HFFc6 (cell line): ENCODE results near the gene MAP3K6. TPM values are rescaled to one million over a fixed set of nuclear protein-coding genes. Genes with fewer than 3 reads are reported as not detected.

Source experiments
- DNase-seq: peaks from one replicate; pipeline ENCODE4 v3.0.0-alpha.2; 2018
- H3K27ac Mint-ChIP-seq: 2 replicates; pipeline ENCODE4 v1.8.0; 2020; ENCODE audit warnings: mild to moderate bottlenecking, mixed read lengths
- H3K27me3 Mint-ChIP-seq: 2 replicates; pipeline ENCODE4 v1.8.0; 2021; ENCODE audit warnings: mild to moderate bottlenecking, moderate library complexity, mixed read lengths; ENCODE audit not compliant: insufficient read depth
- H3K36me3 Mint-ChIP-seq: 2 replicates; pipeline ENCODE4 v1.8.0; 2021; ENCODE audit warnings: low read depth, mixed read lengths
- H3K4me1 Mint-ChIP-seq: 2 replicates; pipeline ENCODE4 v1.8.0; 2020; ENCODE audit warnings: low read depth, mixed read lengths
- H3K4me3 Mint-ChIP-seq: 2 replicates; pipeline ENCODE4 v1.8.0; 2020; ENCODE audit warnings: mild to moderate bottlenecking, moderate library complexity, mixed read lengths
- H3K9me3 Mint-ChIP-seq: 2 replicates; pipeline ENCODE4 v1.8.0; 2020; ENCODE audit warnings: mild to moderate bottlenecking, mixed read lengths
- CTCF ChIP-seq: fragments of 200-600 bp; sonication (generic); IDR thresholded peaks from 2 replicates; pipeline ENCODE4 v1.5.0; 2021; ENCODE audit warnings: antibody characterized with exemption, mild to moderate bottlenecking
- total RNA-seq, 6 experiments: library from RNA; stranded (reverse); fragmentation: NEBNext Ultra II Directional; extraction: Animal tissue kit (Norgen Biotek cat#: 25700); gene quantifications; 2 replicates in 1 of 6; 3 replicates in 5 of 6; pipeline ENCODE4 v1.2.3, GENCODE V29; 2021

MAP3K6 gene
- total RNA-seq, 6 experiments from 2014 or later: 22.6 to 30.8 (median 27.7) TPM

- Mint-ChIP-seq H3K27ac (no peak overlapping the region), H3K27me3 (peaks cover 1% of the 10 kb centered on the region; the same call in 1 of the 2 replicates), H3K36me3 (peaks cover 7% of the 10 kb centered on the region; the same call in 1 of the 2 replicates), H3K9me3 (no peaks in the 10 kb centered on the region), H3K4me3 (no peak overlapping the region), H3K4me1 (peaks cover 28% of the 10 kb centered on the region)
- DNase-seq: no peak
- no peak for TF ChIP-seq CTCF
These were observed 28.0 kb downstream of the MAP3K6 start for GRCh38 chr1:27338751-27339150.

GRCh38 chr1:27336756-27337155, 30.0 kb downstream of the MAP3K6 start:
- peaks cover 1% of the 10 kb centered on the region; the same call in 1 of the 2 replicates for H3K27me3 Mint-ChIP-seq
- H3K36me3 Mint-ChIP-seq: peaks cover 7% of the 10 kb centered on the region; the same call in 1 of the 2 replicates
- TF ChIP-seq CTCF: no peak
- no peak overlapping the region for H3K27ac Mint-ChIP-seq
- no peaks in the 10 kb centered on the region for H3K9me3 Mint-ChIP-seq
- H3K4me3 Mint-ChIP-seq: no peak overlapping the region
- peaks cover 17% of the 10 kb centered on the region for H3K4me1 Mint-ChIP-seq
- no peak for DNase-seq

GRCh38 chr1:27335506-27336422, 31.0 kb downstream of the MAP3K6 start:
- Mint-ChIP-seq H3K36me3 (peaks cover 7% of the 10 kb centered on the region; the same call in 1 of the 2 replicates), H3K27ac (no peak overlapping the region), H3K27me3 (no peaks in the 10 kb centered on the region; the same call in 1 of the 2 replicates), H3K4me1 (peaks cover 7% of the 10 kb centered on the region), H3K4me3 (no peak overlapping the region), H3K9me3 (no peaks in the 10 kb centered on the region)
- TF ChIP-seq CTCF: no peak
- no peak for DNase-seq

GRCh38 chr1:27333717-27334279, 33.0 kb downstream of the MAP3K6 start:
- no peak for DNase-seq
- Mint-ChIP-seq H3K27ac (no peak overlapping the region), H3K4me3 (no peak overlapping the region), H3K9me3 (no peaks in the 10 kb centered on the region), H3K36me3 (peaks cover 7% of the 10 kb centered on the region; the same call in 1 of the 2 replicates), H3K4me1 (no peaks in the 10 kb centered on the region), H3K27me3 (no peaks in the 10 kb centered on the region; the same call in 1 of the 2 replicates)
- no peak for TF ChIP-seq CTCF

DNA sequence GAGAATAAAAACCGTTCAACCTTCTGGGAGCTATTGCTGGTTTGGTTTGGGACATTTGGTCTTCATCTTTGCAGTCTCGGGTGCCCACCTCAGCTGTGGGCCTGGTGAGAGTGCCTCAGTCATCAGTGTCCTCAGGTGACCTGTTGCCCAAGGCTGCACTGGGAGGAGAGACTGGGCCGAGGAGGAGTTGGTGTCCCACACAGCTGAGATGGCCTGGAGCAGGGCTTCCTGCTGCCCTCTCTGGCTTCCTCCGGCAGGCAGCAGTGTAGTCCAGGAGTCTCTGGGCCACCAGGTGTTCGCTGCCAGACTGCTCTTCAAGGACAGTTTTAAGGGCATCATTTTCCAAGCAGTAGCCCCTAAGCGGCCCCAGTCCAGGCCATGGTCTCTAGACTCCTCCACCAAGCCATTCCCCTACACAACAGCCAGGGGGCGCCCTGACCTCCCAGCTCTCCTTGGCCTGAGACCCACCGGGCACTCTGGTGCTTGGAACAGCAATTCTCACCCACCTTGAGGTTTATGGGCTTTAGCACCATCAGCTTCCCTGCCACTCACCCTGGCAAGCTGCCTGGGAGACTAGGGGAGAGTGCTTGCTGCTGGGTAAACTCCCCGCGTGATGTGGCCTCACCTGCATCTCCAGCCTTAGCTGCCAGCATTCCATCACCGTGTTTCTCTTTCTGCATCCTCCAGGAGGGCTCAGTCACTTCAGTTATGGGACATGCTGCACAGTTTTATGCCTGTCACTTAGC, 34.1 kb downstream of the MAP3K6 start:
- peaks cover 5% of the 10 kb centered on the region; the same call in 1 of the 2 replicates for H3K4me1 Mint-ChIP-seq
- no peak overlapping the region for H3K4me3 Mint-ChIP-seq
- DNase-seq: no peak
- H3K27me3 Mint-ChIP-seq: no peaks in the 10 kb centered on the region; the same call in 1 of the 2 replicates
- H3K9me3 Mint-ChIP-seq: no peaks in the 10 kb centered on the region
- peaks cover 7% of the 10 kb centered on the region; the same call in 1 of the 2 replicates for H3K36me3 Mint-ChIP-seq
- TF ChIP-seq CTCF: peak; percentile 92
- peak overlapping the region; percentile 38 for H3K27ac Mint-ChIP-seq
